DOHH2 (cell line): Measurements from ENCODE around the gene SYNE3.

Source experiments
- CTCF ChIP-seq: fragments of 200-600 bp; sonication (generic); IDR thresholded peaks from one replicate; pipeline ENCODE4 v1.5.1; 2014; ENCODE audit warnings: antibody characterized with exemption, mild to moderate bottlenecking, low read depth, low read length; ENCODE audit not compliant: poor library complexity, severe bottlenecking
- EZH2phosphoT487 ChIP-seq: fragments of 200-600 bp; sonication (generic); IDR thresholded peaks from 2 replicates; pipeline ENCODE4 v1.6.1; 2017; ENCODE audit warnings: borderline replicate concordance, mild to moderate bottlenecking, antibody characterized with exemption, low read length, moderate library complexity, mixed read lengths

DNA sequence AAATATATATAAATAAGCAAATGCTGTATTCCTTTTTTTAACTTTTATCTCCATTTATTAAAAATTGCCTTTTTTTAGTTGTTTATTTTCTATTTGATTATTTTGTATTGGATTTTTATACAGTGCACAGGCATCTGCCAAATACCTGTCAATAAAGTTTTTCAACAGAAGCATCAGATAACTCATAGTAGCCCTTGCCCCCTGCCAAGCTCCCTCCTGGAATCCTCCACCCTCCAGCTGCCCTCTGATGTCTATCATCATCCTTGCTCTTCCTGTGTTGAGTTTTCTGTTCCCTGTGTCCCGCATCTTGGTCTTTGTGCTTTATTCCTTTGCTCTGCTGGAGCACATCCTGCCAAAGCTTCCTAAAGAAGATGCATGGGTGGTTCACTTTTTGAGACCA is 35.0 kb upstream of the SYNE3 start:
- TF ChIP-seq CTCF (no peak), EZH2phosphoT487 (no peak)
